ENCODE data around the gene OGFOD3.

GRCh38 chr17:82396601-82397435, 21.6 kb downstream of the OGFOD3 start:
- TF ChIP-seq EZH2 (IDR thresholded peaks at IDR 0.05; ENCODE audit: insufficient read depth, poor library complexity, severe bottlenecking): no peak
- no peak for TF ChIP-seq EZH2phosphoT487 (IDR thresholded peaks at IDR 0.05; ENCODE audit: insufficient read depth, low read depth)

Measured in GM23248 (cell line).